ENCODE data around the gene SHISA5.

GRCh38 chr3:48528048-48528447 lies 24.1 kb upstream of the SHISA5 start:
- TF ChIP-seq TARDBP (IDR thresholded peaks at IDR 0.05), result no peak
- TF ChIP-seq FOXA1 (IDR thresholded peaks at IDR 0.05), result no peak
- TF ChIP-seq FOXM1 (IDR thresholded peaks at IDR 0.05; ENCODE audit: borderline replicate concordance), result no peak
- TF ChIP-seq CTBP1 (IDR thresholded peaks at IDR 0.05; ENCODE audit: borderline replicate concordance), result no peak
- no peak for TF ChIP-seq SUZ12 (IDR thresholded peaks at IDR 0.05)
- no peak for TF ChIP-seq LEF1 (IDR thresholded peaks at IDR 0.05; ENCODE audit: borderline replicate concordance)
- no peak for TF ChIP-seq ELF4 (IDR thresholded peaks at IDR 0.05)
- TF ChIP-seq, protein P1, sequence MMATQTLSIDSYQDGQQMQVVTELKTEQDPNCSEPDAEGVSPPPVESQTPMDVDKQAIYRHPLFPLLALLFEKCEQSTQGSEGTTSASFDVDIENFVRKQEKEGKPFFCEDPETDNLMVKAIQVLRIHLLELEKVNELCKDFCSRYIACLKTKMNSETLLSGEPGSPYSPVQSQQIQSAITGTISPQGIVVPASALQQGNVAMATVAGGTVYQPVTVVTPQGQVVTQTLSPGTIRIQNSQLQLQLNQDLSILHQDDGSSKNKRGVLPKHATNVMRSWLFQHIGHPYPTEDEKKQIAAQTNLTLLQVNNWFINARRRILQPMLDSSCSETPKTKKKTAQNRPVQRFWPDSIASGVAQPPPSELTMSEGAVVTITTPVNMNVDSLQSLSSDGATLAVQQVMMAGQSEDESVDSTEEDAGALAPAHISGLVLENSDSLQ (IDR thresholded peaks at IDR 0.05), result no peak
- TF ChIP-seq SP1 (IDR thresholded peaks at IDR 0.05), result no peak
- no peak for TF ChIP-seq BHLHE40 (IDR thresholded peaks at IDR 0.05; ENCODE audit: borderline replicate concordance)
- no peak for TF ChIP-seq HDGF (IDR thresholded peaks at IDR 0.05; ENCODE audit: borderline replicate concordance)
- TF ChIP-seq ARNT (IDR thresholded peaks at IDR 0.05), result no peak
- no peak for TF ChIP-seq FOXK2 (IDR thresholded peaks at IDR 0.05)
- TF ChIP-seq ZNF384 (IDR thresholded peaks at IDR 0.05), result no peak
